Fibroblast of skin of left biceps (primary cell): ENCODE data around the gene FGF14.

Experiments
- DNase-seq, 2 experiments: peaks; one replicate each; pipeline ENCODE4 v3.0.0-alpha.2; 2013; ENCODE audit warnings: low read depth in 2 of 2

FGF14 gene

DNA sequence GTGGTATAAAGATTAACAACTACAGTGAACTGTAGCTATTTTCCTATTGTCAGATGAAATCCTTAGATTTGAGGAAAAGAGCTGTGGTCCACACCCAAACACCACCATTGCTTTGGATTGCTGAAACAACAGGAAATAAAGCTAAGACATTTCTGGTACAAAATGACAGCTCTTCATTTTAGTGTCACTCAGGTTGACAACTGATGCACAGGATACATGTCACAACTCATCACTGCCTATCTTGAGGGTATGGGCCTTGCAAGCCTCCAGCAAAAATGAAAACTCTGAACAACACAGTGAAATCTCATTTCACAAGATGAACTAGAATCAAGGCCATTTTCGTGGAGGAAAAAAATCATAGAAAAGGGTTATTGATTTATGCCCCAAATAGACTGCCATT is 609.7 kb downstream of the FGF14 start:
- DNase-seq, result no peak

DNA sequence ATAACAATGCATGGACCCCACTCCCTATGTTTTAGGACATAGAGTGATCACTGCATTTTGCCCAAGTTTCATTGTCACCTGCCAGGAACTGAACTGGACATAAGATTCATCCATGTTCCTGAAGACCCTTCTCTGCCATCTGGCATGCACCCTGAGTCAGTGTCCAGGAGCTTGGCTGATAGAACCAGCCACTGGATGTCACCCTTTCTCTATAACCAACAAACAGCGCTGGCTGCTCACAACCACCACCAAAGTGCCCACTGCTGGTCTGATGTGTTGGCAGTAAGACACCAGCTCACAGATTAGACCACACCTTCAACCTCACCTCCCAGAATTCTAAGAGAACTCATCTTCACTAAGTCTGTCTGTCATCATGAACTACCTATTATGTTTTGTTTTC is 616.0 kb downstream of the FGF14 start:
- no peak for DNase-seq

DNA sequence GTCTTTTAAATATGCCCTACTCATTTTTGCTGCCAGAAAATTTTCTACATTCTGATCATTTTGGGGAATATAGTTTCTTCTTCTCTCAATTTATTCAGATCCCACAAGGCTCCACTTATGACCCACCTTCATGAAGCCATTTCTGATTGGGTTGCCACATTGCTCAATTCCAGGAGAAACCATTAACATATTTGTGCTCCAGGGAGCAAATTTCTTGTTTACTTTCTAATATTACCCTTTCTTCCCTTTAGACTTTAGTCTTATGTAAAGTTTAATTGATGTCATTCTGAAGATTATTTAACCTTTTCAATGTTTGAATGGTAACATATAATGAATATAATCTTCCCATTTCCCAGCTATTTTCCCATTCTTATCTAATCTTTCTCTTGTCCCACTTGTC is 617.5 kb downstream of the FGF14 start:
- DNase-seq, result no peak

DNA sequence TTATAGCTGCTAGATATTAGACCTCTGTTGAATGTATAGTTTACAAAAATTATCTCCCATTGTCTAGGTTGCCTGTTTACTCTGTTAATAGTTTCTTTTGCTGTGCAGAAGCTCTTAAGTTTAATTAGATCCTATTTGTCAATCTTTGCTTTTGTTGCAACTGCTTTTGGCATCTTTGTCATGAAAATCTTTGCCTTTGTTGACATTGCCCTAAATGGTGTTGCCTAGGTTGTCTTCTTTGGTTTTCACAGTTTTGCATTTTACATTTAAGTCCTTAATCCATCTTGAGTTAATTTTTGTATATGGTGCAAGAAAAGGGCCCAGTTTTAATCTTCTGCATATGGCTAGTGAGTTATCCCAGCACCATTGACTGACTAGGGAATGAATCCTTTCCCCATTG is 618.3 kb downstream of the FGF14 start:
- no peak for DNase-seq

DNA sequence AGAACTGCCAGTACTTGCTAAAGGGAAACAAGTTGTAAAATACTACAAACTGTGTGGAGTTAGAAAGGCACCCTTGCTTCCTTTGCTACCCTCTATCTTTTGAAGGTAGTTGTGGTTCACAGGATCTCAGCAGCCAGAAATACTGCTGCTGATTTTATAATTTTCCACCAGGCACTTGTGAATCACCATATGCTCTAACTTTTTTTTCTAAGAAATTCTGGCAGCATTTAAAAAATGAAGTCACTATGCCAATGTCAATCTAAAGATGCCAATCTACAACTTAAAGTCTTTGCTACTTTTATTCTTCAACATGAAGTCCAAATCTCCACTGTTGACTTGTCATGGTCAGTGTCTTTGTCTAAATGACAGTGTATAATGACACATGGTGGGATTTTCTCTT is 621.6 kb downstream of the FGF14 start:
- DNase-seq, result no peak

DNA sequence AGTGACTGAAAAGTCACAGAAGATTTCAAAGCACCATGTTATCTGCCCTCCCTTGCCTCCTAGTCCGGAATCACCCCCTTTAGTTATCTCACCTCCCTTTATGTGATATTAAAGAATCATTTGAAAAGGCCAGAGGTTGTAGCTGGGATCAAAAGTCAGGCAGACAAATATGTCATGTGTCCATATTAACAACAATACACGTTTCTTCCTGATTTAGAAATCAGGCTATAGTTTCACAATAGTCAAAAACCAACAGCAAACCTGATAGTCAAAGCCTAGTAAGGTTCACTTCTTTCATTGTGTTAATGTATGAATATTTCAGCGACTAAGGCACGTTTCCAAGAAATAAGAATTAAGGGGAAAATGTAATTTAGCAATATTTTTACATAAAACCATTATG is 622.7 kb downstream of the FGF14 start:
- DNase-seq, result no peak

DNA sequence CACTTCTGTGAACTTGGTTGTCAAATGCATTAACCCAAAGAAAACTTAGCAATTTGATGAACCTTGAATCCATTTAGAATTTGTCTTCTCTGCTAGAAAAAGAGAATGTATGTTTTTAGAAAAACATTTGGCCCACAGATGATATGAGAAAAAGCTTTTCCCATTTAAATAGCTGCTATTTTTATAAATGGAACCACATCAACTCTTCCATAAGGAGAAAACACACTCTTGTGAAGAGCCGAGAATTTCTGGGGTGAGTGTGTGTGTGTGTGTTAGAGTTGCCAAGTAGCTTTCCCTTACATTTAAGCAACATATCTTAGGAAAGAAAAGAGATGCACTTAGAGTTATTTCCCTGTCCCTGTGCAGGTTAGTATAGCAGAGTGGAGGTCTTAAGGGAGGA is 626.6 kb downstream of the FGF14 start:
- DNase-seq, result no peak

DNA sequence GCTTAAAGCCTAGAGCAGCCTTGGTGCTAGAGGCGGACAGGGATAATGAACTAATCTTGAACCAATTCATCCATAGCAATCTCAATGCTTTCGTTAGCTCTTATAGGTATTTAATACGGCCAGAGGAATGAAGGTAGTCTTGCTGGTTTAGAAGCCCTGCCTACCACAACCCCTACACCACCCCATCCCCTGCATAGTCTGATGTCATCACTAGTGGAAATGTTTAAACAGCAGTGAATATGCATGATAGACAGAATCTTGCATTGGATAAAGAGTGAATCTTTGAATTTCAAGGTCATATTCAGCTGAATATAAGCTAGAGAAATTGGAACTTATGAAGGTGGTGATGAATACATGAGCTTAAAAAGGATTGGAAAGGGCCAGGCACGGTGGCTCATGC is 627.5 kb downstream of the FGF14 start:
- no peak for DNase-seq

DNA sequence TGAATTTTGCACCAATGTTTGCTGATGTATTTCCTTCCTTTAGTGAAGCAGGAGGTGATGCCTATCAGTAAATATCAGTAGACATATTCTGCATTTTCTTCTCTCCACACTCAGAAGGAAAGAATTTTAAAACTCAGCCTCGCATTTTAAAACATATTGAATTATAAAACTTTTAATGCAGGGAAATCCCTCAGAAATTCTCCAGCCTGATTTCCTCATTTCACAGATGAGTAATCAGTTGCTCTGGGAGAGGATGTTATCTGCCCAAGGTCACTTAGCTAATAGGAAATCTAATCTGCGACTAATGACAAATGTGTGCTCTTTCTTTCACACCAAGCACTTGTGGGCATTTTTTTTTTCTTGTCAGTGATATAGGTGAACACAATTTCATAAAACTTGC is 628.8 kb downstream of the FGF14 start:
- no peak for DNase-seq

DNA sequence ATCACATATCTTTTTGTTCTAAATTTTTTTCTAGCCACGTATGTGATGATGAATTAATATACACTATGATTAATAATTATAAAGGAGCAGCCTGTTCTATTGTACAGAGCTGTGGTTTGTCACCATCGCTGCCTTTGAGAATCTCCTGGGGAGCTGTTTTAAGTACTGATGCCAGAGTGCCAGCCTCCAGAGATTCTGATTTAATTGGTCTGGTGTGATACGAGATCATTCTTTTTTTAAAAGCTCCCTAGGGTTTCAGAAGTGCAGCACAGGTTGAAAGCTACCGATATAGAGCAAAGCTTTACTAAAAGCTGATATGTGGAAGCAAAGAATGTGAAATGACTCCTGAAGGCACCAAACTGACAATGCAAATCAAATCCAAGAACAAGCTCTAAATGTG is 634.7 kb downstream of the FGF14 start:
- DNase-seq, result no peak

DNA sequence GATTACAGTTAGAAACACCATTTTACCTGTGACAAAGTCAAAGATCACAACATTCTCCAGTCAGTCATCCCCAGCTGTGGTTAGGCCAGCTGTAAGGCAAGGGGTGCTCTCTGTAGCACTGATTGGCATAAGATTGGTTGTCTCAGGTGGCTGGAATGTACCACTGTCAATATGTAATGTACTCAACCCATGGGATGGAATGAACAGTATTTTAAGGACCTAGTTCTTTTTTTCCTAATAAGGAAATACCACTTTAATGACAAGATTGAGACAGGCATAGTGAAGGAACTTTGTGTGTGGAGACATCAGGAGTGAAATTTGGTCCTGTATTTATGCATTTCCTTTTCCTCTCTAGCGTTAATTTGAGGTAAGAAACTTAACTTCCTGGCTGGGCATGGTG is 638.7 kb downstream of the FGF14 start:
- no peak for DNase-seq

DNA sequence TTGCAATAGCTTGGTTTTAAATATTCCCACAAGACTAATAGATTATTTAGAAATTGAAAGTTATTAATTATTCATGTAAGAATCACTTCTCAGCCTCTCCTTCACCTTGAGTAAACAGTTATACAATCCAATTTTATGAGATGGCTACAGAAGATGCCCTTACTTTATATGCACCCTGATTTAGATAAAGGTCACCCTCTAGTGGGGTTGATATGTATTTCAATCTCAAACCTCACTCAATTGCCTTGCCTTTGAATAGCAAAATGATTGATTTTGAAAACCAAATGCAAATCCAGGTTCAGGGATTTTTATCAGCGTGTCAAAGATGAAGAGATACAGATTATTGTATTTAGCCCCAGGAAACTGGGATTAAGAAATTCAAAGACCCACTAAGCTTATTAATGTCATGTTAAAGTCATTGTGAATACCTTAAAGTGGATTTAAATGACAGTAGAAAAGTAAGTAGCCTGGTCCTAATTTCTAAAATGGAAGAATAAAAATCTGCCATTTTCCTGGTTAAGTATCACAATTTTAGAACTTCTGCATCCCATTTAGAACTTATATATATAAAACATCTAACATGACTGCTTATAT is 644.3 kb downstream of the FGF14 start:
- DNase-seq, result peak in 1 of 2 experiments; percentile 9

DNA sequence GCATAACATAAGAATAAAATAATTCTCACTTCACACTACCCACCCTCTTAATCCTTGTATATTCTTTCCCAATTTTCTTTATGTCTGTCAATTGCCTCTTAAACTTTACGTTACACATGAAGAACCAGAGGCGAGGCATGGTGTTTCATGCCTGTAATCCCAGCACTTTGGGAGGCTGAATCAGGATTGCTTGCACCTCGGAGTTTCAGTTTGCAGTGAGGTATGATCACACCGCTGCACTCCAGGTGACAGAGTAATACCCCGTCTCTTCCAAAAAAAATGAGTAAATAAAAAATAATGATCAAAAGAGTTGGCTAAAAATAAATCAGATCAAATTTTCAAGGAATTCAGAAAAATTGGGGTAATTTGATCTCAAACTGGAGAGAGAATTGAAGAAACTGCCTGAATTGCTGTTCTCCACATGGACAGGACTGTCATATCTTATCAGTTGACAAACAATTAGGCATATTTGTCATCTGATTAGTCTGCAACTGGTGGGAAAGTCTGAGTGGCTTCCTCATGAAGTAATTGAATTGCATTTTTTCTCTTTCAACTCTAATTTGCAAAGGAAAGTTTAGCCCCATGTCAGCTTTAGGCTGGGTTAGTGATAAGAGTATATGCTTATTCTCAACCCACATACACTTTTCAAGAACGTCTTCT is 646.5 kb downstream of the FGF14 start:
- no peak for DNase-seq

DNA sequence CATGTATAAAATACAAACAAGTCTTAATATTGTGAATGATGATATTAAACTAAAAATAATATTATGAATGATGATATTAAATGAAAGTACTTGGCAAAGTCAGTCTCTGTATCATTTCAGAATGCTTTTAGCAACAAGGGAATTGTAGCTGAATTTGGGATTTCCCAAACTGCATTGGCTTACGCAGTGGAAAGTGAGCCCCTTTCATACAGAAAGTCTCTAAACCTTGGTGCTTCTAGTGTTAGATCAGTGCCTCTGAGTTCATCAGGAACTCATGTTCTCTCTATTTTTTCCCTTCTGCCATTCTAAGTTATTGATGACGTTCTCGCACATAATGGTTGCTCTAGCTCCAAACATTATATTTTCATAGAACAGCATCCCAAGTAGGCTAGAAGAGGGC is 649.4 kb downstream of the FGF14 start:
- no peak for DNase-seq

DNA sequence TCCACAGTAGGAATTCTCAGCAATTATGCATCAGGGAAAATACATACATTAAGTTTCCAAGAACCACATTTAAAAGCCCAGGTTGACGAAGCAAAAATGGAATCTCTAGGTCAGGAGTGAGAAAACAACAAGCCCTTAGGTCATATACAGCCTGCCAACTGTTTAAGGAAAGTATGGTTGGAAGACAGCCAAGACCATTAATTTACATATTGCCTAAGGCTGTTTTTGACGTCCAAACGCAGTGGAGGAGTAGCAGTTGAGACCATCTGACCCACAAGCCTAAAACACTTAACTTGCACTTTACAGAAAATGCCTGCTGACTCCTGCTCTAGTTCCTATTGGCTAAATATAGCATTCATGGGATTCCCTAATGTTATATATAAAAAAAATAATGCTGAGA is 650.4 kb downstream of the FGF14 start:
- DNase-seq, result peak; percentile 36 to 41

DNA sequence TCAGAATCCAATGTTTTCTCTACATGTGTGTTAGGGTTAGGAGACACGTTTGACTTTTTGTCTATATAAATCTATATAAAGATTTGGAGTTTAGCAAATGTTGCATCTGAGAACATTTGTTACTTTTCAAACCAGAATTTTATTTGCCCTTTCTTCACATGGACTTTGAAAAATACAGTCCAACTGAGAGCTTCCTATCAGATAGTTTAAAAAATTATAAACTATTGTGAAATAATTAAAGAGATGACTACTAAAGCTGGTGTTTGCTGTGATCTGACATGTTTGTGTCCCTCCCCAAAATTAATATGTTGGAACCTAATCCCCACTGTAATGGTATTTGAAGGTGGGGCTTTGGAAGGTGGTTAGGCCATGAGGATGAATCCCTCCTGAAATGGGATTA is 652.3 kb downstream of the FGF14 start:
- no peak for DNase-seq

DNA sequence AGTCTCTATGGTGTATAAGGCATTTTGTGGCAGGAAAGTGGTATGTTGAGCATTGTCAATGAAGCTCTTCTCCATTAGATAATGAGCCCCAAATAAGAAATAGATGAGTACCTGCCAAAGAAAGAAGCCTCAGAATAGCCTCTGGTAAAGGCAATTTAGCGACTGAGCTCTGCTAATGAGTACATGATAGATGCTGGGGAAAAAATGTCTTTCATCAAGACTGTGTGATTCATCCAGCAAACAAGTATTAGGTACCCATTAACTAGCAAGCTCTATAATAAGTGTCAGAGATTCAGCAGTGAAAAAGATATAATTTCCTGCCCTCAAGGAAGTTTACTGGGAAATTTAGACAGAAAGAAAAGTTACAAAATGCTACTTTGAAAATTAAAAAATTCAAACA is 654.8 kb downstream of the FGF14 start:
- DNase-seq, result no peak

DNA sequence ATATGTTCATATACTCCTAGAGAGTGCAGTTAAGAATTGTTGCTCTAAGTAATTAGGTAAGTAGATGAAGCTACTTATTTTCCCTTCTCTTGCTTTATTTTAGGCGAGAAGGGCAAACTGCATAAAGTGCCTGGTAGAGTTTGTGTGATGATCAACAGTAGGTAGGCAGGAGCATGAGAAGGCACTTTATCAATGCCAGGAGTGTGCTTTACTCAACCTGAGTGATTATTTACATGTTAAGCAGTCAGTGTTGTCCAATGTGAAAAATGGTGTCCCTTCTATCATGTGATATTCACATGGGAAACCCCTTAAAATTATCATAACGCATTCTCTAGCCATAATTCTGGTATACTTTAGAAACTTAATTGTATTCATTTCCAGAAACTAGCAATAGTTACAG is 655.3 kb downstream of the FGF14 start:
- no peak for DNase-seq

DNA sequence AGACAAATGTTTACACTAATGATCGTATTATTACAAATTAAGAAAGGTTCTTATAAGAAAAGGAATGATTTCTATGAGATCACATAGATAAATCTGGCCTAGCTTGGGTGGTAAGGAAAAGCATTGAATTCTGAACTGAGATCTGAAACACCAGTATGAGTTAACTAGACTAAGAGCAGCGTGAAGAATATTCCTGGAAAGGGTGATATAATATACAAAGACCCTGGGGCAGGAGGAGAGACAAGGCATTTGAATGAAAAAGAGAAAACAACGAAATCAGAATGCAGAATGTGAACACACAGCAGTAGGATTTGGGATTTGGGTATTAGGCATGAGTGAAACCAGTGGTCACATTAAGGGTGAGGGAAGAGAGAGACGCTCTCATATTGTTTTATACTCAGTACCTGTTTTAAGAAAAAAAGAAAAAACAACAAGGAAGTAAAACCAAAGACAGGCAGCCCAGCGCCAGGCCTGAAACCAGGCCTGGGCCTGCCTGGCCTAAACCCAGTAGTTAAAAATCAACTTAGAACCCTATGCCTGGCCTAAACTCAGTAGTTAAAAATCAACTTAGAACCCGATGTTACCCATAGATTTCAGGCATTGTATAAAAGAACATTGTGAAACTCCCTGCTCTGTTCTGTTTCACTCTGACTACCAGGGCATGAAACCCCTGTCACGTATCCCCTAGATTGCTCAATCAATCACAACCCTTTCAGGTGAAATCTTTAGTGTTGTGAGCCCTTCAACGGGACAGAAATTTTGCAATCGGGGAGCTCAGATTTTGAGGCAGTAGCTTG is 662.3 kb downstream of the FGF14 start:
- DNase-seq, result no peak

DNA sequence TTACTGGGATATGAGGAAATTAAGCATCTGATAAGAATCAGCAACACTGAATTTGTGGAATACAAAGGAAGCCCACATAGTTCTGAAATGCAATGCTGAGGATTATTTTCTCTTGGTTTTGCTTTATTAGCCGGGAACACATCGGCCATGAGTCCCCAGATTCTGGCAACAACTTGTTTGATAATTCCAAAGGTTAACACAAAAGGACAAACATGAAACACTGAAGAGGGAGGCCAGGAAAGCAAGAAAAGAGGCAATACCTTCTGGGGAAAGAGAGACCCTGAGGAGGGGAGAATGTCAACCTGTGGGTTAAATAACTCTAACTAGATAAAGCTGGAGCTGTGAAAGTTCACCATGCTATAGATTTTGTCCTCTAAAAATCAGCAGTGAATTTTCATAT is 663.5 kb downstream of the FGF14 start:
- DNase-seq, result no peak

DNA sequence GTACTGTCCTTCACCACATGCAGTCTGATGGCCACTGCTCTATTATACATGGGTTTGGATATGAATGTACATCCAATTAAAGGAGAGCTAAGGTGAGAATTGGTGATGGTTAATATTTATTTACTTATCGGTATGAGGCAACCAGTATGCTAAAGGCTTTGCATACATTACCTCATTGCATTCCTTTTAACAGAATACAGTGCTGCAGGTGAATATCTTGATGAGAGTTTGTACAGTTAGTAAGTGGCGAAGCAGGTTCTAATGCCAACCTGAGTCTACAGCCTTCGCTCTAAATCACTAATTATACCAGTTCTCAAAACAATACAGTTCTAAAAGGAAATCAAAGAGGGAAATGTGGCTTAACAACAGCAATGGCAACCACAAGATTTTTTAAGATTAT is 665.3 kb downstream of the FGF14 start:
- DNase-seq, result no peak

DNA sequence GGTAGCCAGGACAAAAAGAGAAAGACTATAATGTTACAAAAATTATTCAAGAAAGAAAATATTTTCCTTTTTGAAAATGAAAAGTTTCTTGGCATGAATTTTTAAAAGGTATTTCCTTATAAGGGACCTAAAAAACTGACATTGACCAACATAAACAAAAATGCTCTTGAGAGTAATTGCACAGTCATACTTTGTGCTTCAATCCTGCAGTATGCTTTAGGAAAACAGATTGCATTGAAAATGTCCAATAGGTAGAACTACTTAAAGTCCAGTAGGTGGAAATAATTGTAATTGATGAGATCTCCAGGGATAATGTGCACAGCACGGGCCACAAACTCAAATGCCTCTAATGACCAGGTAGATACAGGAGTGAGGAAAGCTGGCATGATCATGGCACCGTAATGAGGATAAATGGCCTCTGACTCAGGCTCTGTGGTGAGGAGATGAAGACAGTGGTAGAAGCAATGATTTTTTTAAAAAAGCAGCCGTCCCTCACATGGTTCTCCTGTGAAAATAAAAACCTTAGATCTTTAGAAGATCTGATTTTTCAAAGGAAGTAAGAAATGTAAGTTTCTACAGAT is 671.3 kb downstream of the FGF14 start:
- DNase-seq, result no peak

DNA sequence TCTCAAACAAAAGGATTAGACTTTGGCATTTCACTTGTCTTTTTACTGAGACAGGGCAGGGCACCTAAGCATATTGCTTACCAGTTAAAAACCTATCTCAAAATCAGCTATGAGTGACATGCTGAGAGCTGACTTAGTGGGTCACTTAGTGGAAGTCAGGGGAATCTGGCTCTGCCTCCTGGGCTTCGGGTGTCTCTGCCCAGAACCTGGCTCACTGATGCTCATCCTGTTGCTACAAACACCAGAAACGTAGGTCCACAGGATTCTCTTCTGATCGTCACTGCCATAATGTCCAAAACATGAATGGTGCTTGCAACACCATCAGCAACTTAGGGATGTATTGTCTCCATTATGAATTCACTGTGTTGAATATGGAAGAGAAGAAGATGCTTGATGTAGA is 673.2 kb downstream of the FGF14 start:
- no peak for DNase-seq
